Urinary bladder (tissue), 4 donors: Measurements from ENCODE around the gene PCCA. TPM values are rescaled to one million over a fixed set of nuclear protein-coding genes. Genes with fewer than 3 reads are reported as not detected.
"Not testable (repeated sequence)": the region's sequence is repeated elsewhere in the genome, so short reads cannot be mapped to it uniquely, and the experiment has no call there.

Experiments used
- DNase-seq: peaks from one replicate; pipeline ENCODE4 v3.0.0-alpha.2; 2015; ENCODE audit errors: extremely low spot score
- H3K27ac ChIP-seq: one replicate; pipeline ENCODE4 v1.5.1; 2013; ENCODE audit warnings: low read depth, mild to moderate bottlenecking, moderate library complexity
- H3K36me3 ChIP-seq: one replicate; pipeline ENCODE4 v1.6.1; 2013; ENCODE audit warnings: mild to moderate bottlenecking, moderate library complexity; ENCODE audit not compliant: insufficient read depth
- H3K4me1 ChIP-seq: one replicate; pipeline ENCODE4 v1.6.1; 2013; ENCODE audit warnings: mild to moderate bottlenecking, moderate library complexity; ENCODE audit not compliant: insufficient read depth
- H3K4me3 ChIP-seq: one replicate; pipeline ENCODE4 v1.5.1; 2013; ENCODE audit warnings: low read depth, low read length
- WGBS: extraction: QIAGEN DNeasy Blood & Tissue Kit; methylation state at CpG from one replicate; pipeline ENCODE4 v1.1.7; 2013; 5-methylcytosine and 5-hydroxymethylcytosine counted together
- polyA plus RNA-seq: library from polyadenylated mRNA; stranded (reverse); fragments of 200-250 nt; gene quantifications from one replicate; pipeline ENCODE4 v1.2.3, GENCODE V29; 2013
- total RNA-seq: library from RNA; depleted of rRNA; stranded (reverse); fragments of >200 nt; gene quantifications from one replicate; pipeline ENCODE4 v1.2.3, GENCODE V29; 2014
- donor health status: healthy with polysubstance abuse.
- donor health status: healthy.

Gene PCCA
- total and polyA plus RNA-seq, 2 donors, result 24.7 to 122 TPM

DNA sequence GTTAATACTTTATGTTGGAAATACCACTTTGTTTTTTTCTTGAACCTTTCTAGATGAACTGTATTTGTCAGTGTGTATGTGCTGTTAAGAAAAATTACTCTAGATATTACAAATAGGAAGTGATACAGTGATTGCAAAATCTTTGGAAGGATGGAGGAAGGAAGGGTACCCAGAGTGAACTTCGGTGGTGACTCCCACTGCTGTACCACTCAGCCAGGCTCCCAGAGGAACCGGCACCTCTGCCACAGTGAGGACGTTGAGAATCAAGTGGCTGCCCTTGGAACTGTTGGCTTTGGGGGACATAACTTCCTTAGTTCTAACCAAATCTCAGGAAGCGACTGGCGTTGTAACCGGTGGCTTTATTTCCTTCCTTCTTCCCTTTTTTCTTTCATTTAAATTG, 184.7 kb downstream of the PCCA start:
- H3K27ac ChIP-seq, result no peak overlapping the region
- 85% methylated on average over 6 of the region's 6 CpGs for WGBS
- H3K4me3 ChIP-seq, result no peak overlapping the region
- no peak for DNase-seq
- H3K4me1 ChIP-seq, result no peaks in the 10 kb centered on the region
- peaks cover 2% of the 10 kb centered on the region for H3K36me3 ChIP-seq

DNA sequence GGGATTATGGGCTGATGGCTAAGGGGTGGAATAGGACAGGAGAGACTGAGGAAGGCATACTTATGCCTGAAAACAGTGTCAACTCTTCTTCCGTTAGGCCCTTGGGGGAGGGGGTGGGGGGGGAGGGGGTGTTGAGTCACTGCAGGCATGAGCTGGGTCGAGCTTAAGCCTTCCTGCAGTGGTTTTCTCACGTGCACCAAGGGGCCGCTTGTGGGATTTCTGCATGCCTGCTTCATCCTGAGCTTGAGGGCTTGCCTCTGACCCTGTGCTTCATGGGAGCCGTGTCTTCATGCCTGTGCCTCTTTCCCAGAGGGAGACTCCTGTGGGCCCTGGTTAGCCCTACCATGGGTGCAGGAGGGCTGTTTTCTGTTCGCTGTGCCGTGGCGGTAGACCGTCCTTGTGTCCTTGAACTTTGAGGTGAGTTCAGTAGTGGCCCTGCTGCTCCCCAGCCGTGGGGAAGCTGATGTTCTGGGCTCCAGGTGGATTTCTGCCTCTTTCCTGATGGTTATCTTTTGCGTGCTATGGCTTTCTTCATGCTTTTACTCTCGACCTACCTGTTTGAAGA, 186.1 kb downstream of the PCCA start:
- Histone ChIP-seq H3K36me3 (no peaks in the 10 kb centered on the region), H3K27ac (no peak overlapping the region), H3K4me3 (no peak overlapping the region), H3K4me1 (no peaks in the 10 kb centered on the region)
- DNase-seq, result no peak
- WGBS, result 92% methylated on average over 12 of the region's 12 CpGs

DNA sequence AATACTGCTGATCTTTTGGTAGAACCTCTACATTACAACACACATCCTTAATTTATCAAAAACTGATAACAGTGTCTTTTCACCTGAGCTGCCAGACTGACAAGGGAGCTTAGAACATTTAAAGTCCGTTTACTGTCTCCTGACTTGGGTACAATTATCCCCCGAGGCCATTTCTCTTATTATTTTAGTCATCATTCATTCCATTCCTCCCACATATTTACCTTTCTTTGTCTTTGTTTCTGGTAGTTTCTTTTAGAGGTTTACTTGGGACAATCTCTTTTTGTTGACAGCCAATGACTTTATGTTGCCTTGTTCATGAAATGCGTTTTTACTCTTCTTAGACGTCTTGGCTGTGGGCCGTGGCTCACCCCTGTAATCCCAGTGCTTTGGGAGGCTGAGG, 186.9 kb downstream of the PCCA start:
- DNase-seq, result no peak
- no peak overlapping the region for H3K27ac ChIP-seq
- 91% methylated on average over 5 of the region's 5 CpGs for WGBS
- no peaks in the 10 kb centered on the region for H3K36me3 ChIP-seq
- H3K4me1 ChIP-seq, result no peaks in the 10 kb centered on the region
- H3K4me3 ChIP-seq, result no peak overlapping the region

DNA sequence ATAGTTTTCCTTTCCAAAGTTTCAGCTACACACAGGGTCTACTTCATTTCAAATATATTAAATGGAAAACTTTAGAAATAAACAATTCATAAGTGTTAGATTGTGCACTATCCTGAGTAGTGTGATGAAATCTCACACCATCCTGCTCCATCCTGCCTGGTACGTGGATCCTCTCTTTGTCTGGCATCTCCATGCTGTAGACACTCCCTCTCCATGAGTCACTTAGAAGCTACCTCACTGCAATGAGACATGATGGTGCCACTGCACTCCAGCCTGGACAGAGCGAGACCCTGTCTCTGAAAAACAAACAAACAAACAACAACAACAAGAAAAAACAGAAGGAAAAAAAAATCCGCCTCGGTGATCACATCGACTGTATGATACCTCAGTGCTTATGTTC, 191.8 kb downstream of the PCCA start:
- no peak for DNase-seq
- no peak overlapping the region for H3K27ac ChIP-seq
- H3K4me1 ChIP-seq, result no peaks in the 10 kb centered on the region
- H3K4me3 ChIP-seq, result no peak overlapping the region
- H3K36me3 ChIP-seq, result peaks cover 2% of the 10 kb centered on the region
- WGBS, result 96% methylated on average over 5 of the region's 5 CpGs

DNA sequence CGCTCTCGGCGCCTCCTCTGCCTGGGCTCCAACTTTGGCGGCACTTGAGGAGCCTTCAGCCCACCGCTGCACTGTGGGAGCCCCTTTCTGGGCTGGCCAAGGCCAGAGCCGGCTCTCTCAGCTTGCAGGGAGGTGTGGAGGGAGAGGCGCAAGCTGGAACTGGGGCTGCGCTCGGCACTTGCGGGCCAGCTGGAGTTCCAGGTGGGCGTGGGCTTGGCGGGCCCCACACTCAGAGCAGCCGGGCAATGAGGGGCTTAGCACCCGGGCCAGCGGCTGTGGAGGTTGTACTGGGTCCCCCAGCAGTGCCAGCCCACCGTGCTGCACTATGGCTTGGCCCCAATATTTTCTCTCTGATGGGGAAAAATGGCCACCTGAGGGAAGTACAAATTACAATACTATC, 193.4 kb downstream of the PCCA start:
- H3K4me1 ChIP-seq, H3K4me3 ChIP-seq, H3K27ac ChIP-seq, H3K36me3 ChIP-seq, DNase-seq: not testable (repeated sequence)
- 98% methylated on average over 16 of the region's 16 CpGs for WGBS

DNA sequence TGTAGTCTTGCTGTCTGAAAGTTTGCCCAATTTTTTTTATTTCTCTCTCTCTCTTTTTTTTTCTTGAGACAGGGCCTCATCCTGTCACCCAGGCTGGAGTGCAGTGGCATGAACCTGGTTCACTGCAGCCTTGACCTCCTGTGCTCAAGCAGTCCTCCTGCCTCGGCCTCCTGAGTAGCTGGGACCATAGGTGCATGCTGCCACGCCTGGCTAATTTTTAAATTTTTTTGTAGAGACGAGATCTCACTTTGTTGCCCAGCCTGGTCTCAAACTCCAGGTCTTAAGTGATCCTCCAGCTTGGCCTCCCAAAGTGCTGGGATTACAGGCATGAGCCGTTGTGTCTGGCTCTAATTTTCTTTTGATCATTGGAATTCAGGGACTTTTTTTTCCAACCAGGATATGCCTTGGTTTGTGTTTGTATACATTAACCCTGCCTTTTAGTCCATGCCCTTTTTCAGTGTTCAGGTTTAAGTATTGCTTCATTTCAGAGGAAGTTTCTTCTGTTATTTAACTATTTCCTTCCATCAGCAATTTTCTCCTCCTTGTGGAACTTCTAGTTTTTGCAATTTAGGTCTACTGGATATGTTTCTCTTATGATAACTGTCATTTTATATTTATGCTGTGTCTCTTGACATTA, 201.4 kb downstream of the PCCA start:
- WGBS, result 84% methylated on average over 4 of the region's 4 CpGs
- Histone ChIP-seq H3K36me3 (no peaks in the 10 kb centered on the region), H3K27ac (no peak overlapping the region), H3K4me1 (no peaks in the 10 kb centered on the region), H3K4me3 (no peak overlapping the region)
- DNase-seq, result no peak

DNA sequence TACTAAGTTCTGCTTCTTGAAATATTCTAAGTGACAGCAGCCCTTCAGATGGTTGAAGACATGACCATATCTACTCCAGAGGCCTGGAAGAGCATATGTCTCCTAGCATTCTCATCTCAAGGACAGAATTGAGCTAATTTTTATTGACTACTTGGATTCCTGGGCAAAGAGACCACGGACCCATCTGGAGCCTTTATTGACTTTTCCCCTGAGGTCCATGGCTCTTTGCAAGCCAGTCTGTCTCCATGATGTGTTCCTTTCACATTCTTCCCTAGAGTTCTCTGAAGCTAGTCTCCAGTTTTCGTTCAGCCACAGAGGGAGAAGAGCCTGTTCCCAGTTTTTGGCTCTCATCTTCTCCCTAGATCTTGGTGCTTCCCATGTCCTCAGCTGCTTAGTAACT, 202.7 kb downstream of the PCCA start:
- 90% methylated on average over 2 of the region's 2 CpGs for WGBS
- no peak for DNase-seq
- Histone ChIP-seq H3K27ac (no peak overlapping the region), H3K4me1 (no peaks in the 10 kb centered on the region), H3K4me3 (no peak overlapping the region), H3K36me3 (no peaks in the 10 kb centered on the region)

DNA sequence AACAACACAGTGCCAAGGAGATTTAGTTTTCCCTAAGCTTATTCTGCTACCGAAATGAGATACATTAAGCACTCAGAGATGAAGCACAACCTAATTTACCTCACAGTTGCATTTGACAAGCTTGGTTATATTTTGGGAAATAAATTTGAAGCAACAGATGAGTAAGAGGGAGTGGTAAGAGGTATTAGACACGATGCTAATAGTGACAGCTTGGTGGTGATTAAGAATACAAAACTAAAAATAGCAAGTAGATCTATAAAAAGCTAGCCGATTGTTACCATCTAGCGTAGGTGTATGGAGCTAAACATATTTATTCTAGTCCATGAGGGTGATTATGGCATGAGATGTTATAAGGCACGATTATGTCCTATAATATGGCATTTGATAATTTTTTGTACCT, 208.5 kb downstream of the PCCA start:
- 82% methylated on average over 5 of the region's 5 CpGs for WGBS
- DNase-seq, result no peak
- Histone ChIP-seq H3K36me3 (no peaks in the 10 kb centered on the region), H3K27ac (no peak overlapping the region), H3K4me3 (no peak overlapping the region), H3K4me1 (no peaks in the 10 kb centered on the region)

DNA sequence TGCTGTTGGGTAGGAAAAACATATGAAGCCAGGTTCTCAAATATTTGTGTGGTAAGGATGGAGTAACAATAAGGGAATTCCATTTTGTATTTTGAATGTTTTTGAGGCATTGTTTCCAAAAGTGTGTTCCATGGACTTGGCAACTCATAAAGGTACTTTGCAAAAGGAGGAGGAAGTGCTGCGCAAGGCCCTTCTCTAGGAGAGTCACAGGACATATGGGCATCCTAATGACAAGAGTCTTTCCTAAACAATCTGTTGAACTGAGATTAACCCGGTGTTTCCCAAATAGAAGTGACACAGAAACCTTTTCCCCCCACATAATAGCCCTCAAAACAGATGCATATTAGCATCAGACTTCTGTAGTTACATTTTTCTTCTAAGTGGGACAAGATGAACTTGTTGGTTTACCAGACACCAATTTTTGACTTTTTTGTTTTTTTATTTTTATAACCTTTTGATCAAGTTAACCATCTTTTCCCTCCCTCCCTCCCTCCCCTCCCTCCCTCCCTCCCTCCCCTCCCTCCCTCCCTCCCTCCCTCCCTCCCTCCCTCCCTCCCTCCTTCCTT, 209.3 kb downstream of the PCCA start:
- WGBS, result 90% methylated on average over 2 of the region's 2 CpGs
- no peak overlapping the region for H3K27ac ChIP-seq
- no peaks in the 10 kb centered on the region for H3K4me1 ChIP-seq
- DNase-seq, result no peak
- no peaks in the 10 kb centered on the region for H3K36me3 ChIP-seq
- no peak overlapping the region for H3K4me3 ChIP-seq

DNA sequence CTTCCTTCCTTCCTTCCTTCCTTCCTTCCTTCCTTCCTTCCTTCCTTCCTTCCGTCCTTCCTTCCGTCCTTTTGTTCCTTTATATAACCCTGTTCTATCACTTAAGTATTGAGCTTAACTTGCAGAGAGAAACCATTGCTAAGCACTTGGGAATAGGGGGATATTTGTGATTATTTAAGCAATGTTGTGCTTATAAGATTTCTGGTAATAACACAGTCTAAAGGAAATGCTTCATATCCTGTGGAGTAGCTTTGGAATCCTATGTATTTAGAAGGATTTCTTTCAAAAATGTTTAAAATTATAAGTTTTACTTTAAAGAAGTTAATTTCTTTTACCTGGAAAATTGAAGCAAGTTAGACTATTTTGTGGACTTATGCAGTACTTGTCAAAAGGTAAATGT, 209.8 kb downstream of the PCCA start:
- DNase-seq, result no peak
- Histone ChIP-seq H3K27ac (no peak overlapping the region), H3K36me3 (no peaks in the 10 kb centered on the region), H3K4me1 (no peaks in the 10 kb centered on the region), H3K4me3 (no peak overlapping the region)
- 96% methylated on average over 2 of the region's 2 CpGs for WGBS

DNA sequence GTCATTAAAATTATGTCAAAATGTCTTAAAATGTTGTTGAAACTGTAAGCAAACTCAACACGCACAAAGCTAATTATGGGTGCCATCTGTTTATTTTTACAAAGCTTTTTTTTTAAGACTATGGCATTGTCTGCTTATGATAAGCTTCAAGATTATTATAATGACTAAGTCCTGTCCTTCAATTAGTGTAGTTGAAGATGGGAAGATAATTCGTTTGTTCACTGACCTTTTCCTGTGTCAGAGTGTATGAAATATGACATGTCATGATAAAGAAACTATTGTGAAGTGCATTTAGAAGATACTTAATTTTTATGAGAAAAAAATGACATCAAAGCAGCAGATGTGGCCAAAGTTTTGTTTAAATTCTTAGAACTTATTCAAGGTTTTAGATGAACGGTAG, 211.3 kb downstream of the PCCA start:
- H3K4me1 ChIP-seq, result no peaks in the 10 kb centered on the region
- no peak for DNase-seq
- H3K27ac ChIP-seq, result no peak overlapping the region
- WGBS, result 69% methylated on average over 3 of the region's 3 CpGs
- H3K36me3 ChIP-seq, result no peaks in the 10 kb centered on the region
- no peak overlapping the region for H3K4me3 ChIP-seq

DNA sequence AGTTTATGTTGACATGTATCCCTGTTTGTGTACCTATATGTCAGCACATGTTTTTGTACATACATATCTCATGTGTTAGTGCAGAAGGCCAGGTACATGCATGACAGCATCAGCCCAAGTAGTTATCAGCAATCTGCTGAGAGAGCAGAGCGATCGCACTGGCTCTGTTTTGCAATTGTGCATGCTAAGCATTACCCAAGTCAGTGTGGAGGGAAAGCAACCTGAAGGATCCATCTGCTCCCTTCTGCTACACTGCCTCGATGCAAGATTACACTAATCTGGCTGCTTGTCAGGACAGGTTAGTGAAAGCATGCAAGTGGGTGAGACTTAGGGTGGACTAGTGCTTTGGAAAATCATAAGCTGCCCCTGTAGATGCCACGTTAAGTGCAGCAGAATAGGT, 211.8 kb downstream of the PCCA start:
- Histone ChIP-seq H3K36me3 (no peaks in the 10 kb centered on the region), H3K4me1 (no peaks in the 10 kb centered on the region), H3K4me3 (no peak overlapping the region), H3K27ac (no peak overlapping the region)
- DNase-seq, result no peak
- 87% methylated on average over 4 of the region's 4 CpGs for WGBS

DNA sequence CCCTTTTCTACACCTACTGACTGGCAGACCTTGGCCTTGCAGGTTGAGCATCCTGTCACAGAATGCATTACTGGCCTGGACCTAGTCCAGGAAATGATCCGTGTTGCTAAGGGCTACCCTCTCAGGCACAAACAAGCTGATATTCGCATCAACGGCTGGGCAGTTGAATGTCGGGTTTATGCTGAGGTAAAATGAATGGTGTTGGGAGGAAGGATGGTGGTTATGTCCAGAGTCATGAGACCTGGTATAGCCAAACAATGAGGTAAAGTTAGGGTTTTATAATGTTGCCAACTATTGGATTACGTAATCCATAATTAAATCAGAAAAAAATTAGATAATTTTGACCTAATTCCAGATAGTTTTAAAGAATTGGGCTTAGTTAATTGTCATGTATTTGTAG, 212.5 kb downstream of the PCCA start:
- Histone ChIP-seq H3K36me3 (no peaks in the 10 kb centered on the region), H3K4me3 (no peak overlapping the region), H3K27ac (no peak overlapping the region), H3K4me1 (no peaks in the 10 kb centered on the region)
- no peak for DNase-seq
- WGBS, result 76% methylated on average over 5 of the region's 5 CpGs

DNA sequence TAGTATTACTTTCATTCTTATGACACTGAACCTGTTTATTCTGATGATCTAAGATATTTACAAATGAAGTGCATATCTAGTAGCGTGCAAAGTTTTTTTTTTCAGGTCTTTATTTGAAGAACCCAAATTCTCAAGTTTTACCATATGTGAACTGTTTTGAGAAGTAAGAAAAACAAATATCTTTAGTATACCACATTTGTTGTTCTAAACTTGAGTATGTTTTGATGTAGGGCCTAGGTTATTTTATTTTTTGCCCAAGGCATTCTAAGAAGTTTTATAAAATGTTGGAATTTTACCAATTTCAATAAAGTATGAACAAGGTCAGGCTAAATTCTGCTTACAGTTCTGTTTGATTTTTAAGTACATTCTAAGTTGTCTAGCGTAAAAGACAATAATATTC, 213.5 kb downstream of the PCCA start:
- Histone ChIP-seq H3K4me3 (no peak overlapping the region), H3K4me1 (no peaks in the 10 kb centered on the region), H3K36me3 (no peaks in the 10 kb centered on the region), H3K27ac (no peak overlapping the region)
- 90% methylated on average over 2 of the region's 2 CpGs for WGBS
- DNase-seq, result no peak
